Activated T-cell treated with anti-CD3 and anti-CD28 coated beads for 1 hour (primary cell): ENCODE measurements around the gene CLIC3.
"Not testable (repeated sequence)": the region's sequence is repeated elsewhere in the genome, so short reads cannot be mapped to it uniquely, and the experiment has no call there.

Source experiments
- DNase-seq: peaks from one replicate; pipeline ENCODE4 v3.0.0-alpha.2; 2020; ENCODE audit warnings: low read depth

Gene CLIC3, protein sequence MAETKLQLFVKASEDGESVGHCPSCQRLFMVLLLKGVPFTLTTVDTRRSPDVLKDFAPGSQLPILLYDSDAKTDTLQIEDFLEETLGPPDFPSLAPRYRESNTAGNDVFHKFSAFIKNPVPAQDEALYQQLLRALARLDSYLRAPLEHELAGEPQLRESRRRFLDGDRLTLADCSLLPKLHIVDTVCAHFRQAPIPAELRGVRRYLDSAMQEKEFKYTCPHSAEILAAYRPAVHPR

DNA sequence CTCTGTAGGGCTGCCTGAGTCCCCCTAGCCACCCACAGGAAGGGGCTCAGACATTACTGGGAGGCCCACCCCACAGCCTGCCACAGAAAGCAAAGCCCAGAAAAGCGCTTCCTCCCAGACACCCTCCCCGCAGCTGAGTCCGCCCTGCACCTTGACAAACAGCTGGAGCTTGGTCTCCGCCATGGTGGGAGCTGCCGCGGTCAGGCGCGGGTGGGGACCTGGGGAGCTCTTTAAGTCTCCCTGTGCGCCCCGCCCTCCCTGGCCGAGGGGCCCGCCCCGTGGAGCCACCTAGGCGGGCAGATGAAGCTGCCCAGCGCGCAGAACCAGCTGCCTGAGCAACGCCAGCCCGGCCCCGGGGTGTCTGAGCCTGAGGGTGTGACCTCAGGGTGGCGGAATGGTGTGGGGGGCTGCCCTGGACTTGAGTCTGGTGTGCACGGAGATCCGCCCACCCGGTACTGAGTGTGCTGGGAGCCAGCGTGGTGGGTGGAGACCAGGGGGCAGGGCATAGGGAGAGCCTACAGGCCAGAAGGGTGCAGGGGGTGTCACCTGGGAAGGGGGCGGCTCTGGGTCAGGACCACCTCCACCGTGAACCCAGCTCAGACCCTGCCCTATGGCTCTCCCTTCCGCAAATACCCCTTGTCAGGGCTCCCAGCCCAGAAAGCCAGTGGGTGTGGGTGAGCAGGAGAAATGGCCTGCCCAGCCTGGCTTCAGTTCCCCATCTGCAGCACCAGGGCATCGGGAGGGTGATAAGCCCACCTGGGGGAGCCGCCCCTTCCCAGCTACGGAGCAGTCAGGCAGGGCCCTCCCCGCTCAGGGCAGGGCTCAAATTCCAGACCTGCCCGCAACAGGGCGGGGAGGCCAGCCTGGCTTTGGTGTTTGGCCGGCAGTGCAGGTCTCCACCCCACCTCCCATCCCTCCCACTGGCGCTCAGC, at the start of gene CLIC3:
Gene CLIC3, minus strand, starts transcription at position 208 of the 932 bp plus-strand sequence. Its CDS starts 25 bp downstream, at position 183.
- DNase-seq: peak; percentile 40

DNA sequence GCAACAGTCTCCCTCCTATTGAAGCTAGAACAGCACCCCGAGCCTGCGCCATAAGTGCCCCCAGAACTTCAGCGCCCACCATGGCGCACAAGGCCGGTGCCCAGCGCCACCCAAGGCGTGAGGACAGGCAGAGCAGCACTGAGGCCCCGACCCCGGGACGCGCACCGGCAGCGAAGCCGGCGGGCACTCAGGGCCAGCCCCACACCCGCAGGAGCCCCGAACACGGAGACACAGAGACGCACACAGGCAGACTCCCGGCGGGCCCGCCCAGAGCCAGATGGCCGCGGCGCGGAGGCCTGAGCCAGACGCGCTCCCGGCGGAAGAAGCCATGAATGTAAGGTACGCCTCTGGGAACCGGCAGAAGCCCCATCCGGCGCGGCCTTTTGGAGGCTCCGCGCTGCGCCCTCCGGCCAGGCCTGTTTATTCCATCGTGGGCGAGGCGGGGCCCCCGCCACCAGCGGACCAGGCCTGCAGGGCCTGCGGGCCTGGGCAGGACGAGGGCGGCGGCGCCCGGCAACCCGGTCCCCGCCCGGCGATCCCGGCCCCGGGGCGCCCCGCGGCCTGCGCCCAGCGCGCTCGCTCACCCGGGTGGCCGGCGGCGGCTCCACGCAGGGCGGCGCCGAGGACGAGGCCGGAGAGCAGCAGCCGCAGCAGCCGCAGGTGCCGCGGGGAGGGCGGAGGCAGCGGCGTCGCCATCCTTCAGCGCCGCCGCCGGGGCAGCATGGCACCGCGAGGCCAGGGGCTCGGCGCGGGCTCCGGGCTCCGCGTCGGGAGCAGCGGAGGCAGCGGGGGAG, 49.1 kb upstream of the CLIC3 start:
- DNase-seq: no peak

DNA sequence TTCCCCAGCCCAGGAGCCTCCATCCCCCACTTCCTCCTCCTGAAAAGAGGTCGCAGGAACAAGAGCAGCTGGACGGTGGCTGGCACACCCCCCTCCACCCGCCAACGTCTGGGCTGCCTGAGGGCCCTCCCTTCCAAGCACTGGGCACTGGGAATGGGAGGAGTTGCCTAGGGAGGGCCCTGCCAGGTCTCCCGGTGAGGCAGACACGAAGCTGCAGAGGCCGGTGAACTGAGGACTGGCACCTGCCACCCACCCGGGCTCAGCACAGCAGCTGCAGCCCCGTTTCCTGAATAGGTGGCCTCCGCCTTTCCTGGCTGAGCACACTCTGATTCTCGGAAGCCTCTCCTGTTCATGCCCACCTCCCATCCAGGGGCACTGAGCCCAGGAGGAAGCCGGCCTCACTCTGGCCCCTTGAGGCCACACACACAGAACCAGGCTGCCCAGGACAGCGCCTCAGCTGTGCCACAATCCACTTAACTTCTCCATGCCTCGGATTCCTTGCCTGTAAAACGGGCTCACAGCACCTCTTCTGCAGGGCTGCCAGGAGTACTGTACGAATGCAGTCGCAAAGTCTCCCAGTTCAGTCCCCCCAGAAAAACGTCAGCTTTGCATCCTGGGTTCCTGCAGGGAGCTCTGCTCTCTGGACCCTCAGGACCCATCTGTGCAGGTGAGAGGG, 48.3 kb upstream of the CLIC3 start:
- DNase-seq: no peak

DNA sequence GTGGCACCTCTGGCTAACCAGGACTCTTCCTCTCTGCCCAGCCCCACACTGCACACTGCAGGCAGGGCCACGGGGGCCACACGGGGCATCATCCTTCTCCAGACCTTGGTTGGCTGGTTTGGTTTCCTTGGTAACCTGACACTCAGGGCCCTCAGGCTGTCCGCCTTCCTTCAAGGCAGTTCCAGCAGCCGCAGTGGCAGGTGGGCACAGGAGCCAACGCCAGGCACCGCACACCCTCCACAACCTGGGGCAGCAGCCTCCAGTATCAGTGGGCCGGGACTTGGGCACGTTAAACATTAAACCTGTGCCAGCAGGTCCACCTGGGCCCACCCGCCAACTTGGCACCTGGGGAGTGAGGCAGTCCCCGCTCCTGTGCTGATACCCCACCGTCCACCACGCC, 47.7 kb upstream of the CLIC3 start:
- DNase-seq: no peak

DNA sequence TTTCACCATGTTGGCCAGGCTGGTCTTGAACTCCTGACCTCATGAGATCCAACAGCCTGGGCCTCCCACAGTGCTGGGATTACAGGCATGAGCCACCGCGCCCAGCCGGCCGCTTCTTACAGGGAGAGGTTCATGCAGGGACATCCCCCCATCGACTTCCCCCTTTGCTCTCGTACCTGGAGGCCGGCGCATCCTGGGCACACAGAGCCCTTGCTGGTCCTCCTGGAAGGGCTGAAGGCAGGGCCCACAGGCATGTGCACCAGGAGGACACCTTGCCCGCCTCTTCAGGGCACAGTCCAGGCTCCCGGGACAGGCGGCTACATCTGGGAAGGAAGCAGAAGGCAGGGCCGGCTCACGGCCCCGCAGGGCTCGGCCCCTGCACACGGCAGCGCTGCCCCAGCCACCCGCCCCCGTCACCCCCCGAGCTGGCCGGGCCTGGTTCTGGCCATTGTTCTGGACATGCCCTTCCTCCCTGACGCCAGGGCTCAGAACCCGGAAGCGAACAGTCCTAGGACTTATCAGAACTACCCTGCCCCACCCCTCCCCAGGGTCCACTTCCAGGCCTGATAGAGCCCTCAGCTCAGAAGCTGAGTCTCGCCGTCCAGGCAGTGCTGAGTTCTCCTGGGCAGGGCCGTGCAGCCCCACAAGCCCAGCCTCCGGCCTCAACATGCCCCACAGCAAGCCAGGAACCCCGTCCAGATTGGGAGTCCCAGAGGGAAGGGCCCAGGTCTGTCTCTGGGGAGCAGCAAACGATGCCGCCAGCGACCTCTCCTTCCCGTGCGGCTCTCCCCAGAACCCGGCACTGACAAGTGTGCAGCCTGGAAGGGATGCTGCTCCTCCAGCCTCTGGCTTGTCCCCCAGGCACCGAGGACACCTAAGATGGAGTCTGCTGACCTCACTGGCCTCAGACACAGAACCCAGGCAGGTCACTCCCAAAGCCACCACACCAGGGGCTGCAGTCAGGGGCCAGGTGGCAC, 46.7 kb upstream of the CLIC3 start:
- DNase-seq: no peak

DNA sequence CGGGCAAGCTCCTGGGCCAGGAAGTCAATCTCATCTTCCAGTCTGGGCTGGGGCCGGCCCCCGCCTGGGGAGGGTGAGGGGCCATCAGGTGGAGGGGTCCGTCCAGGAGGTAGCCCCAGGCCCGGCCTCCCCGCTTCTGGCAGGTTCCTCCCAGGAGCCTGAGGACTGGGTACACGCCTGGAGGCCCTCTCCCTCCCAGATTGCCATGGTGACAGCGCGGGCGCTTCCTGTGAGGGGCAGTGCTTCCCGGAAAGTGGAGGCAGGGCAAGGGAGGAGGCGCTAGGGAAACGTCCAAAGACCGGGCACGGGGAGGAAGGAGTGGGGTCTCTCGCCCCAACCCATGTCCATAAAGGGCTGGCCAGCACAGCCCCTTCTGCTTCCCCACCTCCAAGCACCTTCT, 44.8 kb upstream of the CLIC3 start:
- DNase-seq: no peak

DNA sequence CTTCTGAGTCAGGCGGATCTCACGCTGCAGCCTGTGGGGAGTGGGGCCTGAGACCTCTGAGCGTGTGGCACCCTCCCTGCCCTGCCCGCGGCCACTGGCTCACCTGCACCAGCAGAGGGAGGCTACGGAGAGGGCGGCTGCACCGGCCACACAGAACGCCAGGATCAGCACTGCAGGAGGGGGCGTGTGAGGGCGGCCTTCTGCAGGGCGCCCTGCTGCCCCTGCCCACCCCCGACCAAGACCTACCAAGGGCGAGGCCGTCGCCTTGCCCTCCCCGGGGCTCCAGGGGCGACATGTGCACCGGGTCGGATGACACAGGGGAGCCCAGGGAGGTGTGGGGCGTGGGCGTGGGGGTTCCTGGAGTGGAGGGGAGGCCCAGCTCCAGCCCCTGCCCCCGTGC, 44.2 kb upstream of the CLIC3 start:
- no peak for DNase-seq

DNA sequence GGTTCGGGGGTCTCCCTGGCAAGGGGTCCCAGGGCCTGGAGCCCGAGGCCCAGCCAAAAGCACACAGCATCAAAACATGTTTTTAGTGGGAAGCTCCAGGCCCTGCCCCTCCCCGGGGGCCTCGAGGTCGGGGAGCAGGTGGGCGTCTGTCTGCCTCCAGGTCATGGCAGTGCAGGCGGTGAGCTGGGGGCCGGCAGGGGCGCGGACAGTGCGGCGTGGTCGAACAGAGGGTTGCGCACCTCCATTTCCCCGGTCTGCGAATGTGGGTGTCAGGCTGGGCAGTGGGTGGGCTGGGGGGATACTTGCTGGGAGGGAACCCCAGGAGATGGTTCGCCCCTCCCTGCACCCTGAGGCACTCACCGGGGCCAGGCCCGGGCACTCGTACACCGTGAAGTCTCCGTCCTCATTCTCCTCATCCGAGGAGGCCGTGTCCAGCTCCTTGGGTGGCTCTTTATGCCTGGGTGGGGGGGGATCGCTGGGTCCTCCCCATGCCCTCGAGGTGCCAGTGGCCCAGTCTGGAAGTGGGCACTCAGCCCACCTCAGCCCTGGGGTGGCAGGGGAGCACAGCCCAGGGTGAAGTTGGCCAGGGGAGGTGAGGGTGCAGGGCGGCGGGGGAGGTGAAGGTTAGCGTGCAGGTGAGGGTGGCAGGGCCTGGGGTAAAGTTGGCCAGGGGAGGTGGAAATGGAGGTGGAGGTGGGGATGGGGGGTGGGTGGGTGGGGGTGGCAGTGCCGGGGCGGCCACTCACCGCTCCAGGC, 43.4 kb upstream of the CLIC3 start:
- DNase-seq: no peak

DNA sequence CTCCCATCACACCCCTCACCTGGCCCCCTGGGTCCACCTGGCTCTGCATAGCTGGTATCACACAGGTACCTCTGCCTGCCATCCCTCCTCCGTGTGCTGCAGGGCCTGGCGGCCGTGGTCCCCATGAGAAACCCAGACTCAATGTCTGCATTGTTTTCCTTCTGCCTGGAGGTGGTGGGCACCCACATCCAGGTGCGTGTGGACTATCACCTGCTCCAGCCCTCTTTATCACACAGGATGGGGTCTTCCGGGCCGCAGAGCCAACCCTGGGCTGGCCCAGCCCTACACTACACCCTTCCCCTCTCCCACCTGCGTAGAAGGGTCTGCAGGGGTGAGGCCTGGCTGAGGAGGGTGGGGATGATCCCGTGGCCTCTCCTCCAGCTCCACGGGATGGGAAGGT, 42.5 kb upstream of the CLIC3 start:
- no peak for DNase-seq

DNA sequence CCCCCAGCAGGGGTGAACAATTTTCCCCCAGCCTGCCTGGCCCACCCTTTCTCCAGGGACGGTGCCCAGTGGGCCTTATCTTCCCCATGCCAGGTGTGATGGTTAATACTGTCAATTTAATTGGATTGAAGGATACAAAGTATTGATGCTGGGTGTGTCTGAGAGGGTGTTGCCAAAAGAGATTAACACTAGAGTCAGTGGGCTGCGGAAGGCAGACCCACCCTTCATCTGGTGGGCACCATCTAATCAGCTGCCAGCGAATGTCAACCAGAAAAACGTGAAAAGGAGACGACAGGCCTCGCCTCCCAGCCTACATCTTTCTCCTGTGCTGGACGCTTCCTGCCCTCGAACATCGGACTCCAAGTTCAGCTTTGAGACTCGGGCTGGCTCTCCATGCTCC, 41.1 kb upstream of the CLIC3 start:
- no peak for DNase-seq

DNA sequence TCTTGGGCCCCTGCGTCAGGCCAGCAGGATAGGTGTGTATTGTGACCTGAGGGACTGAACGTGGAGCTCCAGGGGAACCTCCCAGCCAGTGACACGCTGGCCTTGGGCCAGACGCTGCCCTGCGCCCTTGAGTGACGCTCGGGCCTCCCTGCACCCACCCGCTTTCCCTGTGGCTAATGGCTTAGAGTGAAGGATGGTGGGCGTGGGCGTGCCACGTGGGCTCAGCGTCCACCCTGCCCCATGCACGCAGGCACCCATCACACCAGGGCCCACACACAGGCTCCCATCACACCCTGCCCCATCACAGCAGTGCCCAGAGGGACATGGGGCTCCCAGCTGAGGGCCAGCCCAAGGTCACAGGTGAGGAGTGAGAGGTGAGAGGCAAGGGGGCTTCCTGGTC, 40.7 kb upstream of the CLIC3 start:
- no peak for DNase-seq

DNA sequence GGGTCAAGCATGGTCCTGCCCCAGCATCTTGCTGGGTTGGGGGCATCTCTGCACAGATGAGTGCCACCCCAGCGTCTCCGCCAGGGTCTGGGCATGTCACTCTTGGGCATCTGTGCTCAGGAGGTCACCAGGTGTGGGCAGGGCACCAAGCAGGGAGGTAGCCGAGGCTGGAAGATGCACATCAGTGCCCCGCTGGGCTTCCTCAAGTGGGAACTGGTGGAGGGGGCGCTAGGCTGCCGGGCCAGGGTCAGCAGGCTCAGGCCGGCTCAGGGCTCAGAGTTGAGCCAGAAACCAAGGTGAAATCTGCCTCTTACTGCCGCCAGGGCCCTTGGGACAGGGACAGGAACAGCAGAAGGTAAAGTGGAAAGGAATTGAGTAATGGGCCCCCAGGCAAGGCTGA, 39.6 kb upstream of the CLIC3 start:
- no peak for DNase-seq

DNA sequence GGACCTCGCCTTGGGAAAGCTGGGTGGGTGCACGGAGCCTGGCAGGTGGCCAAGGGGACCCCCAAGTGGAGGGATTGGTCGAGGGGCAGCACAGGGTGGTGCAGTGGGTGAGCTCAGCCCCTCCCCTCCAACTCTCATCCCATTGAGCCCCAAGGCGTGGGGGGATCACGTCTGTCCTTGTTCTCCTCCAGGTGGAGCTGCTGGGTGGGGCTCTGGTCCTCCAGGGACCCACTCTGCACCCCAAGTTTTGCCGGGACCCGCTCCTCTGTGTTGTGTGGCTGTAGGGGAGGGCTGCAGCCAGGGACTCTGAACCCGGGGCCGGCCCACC, 39.1 kb upstream of the CLIC3 start:
- no peak for DNase-seq

DNA sequence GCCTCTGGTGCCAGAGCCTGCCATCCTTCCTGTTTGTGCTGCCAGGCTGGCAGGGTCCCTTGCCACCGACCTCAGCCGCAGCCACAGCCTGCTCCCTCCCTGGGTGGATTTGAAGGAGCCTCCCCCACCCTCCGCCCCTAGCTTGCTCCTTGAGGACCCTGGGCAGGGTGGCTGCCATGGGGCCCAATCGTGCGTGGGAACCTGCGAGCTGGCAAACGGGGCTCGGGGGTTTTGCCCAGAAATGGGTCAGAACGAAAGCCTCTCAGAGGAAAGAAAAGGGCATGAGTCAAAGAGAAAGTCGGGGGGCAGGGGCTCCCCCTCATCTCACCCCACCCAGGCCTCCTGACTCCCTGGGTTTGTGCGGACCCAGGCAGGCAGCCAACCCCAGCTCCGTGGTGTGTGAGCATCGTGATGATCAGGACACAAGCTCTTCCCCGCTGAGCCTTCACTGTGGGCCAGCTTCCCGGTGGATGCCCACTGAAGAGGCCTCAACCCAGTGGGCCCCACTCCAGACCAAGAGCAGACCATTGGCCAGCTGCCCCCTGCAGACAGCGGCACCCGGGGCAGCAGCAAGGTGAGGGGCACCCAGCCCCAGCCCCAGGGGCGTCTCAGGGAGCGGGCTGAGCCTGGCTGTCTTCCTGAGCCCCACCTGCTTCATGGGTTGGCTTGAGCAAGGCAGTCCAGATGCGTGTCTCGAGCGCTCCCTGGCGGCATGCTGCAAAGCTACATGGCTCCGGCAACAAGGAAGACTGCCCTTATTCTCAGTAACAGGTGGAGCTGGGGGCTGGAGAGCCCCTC, 38.5 kb upstream of the CLIC3 start:
- peak; percentile 81 for DNase-seq

DNA sequence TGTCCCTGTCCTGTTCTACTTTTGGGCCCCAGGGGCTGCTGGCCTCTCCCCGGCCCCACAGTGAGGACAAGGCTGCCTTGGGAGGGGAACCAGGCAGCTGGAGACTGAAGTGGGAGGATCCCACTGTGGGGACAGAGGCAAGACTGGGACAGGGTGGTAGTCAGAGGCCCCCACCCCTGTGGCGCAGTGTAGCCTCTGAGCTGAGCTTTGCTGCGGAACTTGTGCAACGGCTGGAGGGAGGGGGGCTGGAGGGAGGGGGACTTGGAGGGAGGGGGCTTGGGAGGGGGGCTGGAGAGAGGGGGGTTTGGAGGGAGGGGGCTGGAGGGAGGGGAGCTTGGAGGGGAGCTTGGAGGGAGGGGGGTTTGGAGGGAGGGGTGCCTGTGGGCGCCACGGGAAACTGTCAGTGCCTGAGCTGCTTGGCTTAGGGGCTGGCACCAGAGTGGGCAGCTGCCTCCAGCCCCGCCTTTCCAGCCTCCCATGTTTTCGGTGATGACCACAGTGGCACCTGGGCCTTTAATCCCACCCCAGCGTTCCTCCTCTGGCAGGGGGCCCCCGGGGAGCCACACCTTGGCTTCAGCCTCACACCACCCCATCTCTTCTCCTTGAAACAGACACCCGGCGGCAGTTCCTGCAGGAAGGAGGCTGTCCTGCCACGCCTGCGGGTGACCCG, 37.8 kb upstream of the CLIC3 start:
- no peak for DNase-seq

DNA sequence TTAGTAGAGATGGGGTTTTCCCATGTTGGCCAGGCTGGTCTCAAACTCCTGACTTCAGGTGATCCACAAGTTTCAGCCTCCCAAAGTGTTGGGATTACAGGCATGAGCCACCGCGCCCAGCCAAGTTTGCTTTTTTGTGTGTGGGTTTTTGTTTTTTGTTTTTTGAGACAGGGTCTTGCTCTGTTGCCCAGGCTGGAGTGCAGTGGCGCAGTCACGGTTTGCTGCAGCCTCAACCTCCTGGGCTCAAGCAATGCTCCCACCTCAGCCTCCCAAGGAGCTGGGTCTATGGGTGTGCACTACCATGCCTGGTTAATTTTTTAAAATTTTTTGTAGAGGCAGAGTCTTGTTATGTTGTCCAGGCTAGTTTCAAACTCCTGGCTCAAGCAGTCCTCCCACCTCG, 37.1 kb upstream of the CLIC3 start:
- not testable (repeated sequence) for DNase-seq

DNA sequence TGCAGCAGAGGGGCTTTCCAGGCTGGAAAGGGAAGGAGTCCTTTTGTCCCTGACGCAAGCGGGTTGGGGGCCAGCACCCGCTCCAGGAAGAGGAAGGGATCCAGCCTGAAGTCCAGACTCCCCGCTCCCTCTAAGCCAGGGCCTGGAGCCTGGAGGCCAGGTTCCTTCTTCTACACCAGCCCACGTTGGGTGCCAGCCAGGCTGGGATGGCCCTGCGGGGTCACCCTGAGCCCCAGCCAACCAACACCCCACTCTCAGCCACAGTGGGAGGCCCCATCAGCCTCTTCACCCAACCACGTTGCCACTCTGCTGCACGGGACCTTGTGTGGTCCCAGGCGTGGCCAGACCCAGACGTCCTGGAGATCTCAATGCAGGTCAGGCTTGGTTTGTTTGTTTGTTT, 36.5 kb upstream of the CLIC3 start:
- DNase-seq: no peak

DNA sequence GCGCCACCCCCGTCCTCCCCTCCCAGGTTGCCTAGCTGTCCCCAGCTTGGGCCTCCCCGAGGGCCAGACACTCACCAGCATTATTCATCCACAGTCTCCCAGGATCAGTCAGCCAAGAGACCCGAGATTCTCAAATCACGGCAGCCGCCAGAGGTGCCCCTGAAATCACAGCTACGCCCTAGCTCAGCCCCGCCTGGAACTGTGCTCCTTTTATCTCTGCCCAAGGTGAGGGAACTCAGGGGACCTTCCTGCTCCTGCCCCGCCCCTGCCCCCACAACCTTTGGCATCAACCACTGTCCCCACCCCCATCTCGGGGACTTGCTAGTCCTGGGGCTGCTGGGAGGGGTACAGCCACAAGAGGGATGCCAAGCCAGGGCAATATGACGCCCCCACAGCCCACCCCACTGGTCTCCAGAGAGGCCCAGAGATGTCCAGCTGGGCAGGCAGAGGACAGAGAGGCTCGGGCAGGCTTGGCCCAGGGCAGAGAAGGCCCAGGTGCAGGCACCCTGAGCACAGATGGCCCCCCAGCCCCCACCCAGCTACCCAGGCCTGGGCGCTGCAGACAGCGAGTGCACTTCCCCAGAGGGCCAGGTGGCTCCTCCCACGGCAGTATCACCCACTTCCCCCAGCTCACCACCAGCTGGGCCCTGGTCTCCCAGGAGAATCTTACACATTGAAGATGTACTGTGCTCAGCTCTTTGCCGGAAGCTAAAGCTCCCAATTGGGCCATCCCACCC, 35.7 kb upstream of the CLIC3 start, which contains the start of gene FUT7:
Gene FUT7, minus strand, starts transcription at position 185 of the 737 bp plus-strand sequence. Its CDS starts 97 bp downstream, at position 88.
- no peak for DNase-seq
